ENCODE data around the gene WNK3. TPM values are rescaled to one million over a fixed set of nuclear protein-coding genes. Genes with fewer than 3 reads are reported as not detected.

WNK3 gene
- total and polyA plus RNA-seq, 8 donors, result 1.3 to 5.8 (median 5.2) TPM

DNA sequence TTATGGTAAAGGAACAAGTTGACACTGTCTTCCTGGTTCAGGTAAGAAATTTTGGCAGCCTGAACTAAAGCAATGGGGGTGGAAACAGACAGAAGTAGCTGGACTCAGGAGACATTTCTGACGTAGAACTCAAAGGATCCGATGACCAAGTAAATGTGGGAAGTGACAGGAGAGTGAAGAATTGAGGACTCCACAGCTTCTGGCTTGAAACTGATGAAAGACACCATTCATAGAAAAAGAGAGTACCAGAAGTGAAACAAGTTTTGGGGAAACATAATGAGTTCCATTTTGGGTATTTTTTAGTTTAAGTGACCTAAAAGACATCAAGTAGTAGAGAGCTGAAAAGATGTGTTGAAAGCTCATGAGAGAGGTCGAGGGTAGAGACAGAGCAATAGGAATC lies 180.5 kb downstream of the WNK3 start:
- no peaks in the 10 kb centered on the region for H3K27me3 ChIP-seq
- peaks cover 13 to 21% of the 10 kb centered on the region in 2 donors for H3K4me1 ChIP-seq
- intact Hi-C loops (cut with DNase I), result no loop called here
- DNase-seq (no peak), ATAC-seq (no peak)
- H3K36me3 ChIP-seq, result no peaks in the 10 kb centered on the region
- no peak overlapping the region for H3K4me3 ChIP-seq
- H3K27ac ChIP-seq, result no peak overlapping the region
- H3K9me3 ChIP-seq, result peaks cover 0 to 4% of the 10 kb centered on the region in 2 donors
- TF ChIP-seq, protein P1, sequence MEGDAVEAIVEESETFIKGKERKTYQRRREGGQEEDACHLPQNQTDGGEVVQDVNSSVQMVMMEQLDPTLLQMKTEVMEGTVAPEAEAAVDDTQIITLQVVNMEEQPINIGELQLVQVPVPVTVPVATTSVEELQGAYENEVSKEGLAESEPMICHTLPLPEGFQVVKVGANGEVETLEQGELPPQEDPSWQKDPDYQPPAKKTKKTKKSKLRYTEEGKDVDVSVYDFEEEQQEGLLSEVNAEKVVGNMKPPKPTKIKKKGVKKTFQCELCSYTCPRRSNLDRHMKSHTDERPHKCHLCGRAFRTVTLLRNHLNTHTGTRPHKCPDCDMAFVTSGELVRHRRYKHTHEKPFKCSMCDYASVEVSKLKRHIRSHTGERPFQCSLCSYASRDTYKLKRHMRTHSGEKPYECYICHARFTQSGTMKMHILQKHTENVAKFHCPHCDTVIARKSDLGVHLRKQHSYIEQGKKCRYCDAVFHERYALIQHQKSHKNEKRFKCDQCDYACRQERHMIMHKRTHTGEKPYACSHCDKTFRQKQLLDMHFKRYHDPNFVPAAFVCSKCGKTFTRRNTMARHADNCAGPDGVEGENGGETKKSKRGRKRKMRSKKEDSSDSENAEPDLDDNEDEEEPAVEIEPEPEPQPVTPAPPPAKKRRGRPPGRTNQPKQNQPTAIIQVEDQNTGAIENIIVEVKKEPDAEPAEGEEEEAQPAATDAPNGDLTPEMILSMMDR (IDR thresholded peaks at IDR 0.05), result no peak

DNA sequence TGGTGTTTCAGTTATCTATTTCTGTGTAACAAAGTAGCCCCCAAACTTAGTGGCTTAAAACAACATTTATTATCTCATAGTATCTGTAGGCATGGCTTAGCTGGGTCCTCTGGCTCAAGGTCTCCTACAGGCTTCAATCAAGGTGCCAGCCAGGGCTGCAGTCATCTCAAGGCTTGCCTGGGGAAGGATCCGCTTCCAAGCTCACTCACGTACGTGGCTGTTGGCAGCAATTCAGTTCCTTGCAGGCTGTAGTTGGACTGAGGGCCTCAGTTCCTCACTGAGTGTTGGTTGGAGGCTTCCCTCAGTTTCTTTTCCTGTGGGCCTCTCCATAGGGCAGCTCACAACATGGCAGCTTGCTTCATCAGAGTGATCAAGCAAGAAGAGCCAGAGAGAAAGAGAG lies 184.1 kb downstream of the WNK3 start:
- Histone ChIP-seq H3K4me3 (no peak overlapping the region), H3K9me3 (peaks cover 0 to 4% of the 10 kb centered on the region in 2 donors), H3K27ac (no peak overlapping the region), H3K4me1 (peaks cover 8 to 11% of the 10 kb centered on the region in 2 donors), H3K36me3 (no peaks in the 10 kb centered on the region), H3K27me3 (no peaks in the 10 kb centered on the region)
- no peak for DNase-seq
- TF ChIP-seq, protein P1 (IDR thresholded peaks at IDR 0.05), result no peak
- ATAC-seq, result no peak
- intact Hi-C loops (cut with DNase I), result no loop called here

DNA sequence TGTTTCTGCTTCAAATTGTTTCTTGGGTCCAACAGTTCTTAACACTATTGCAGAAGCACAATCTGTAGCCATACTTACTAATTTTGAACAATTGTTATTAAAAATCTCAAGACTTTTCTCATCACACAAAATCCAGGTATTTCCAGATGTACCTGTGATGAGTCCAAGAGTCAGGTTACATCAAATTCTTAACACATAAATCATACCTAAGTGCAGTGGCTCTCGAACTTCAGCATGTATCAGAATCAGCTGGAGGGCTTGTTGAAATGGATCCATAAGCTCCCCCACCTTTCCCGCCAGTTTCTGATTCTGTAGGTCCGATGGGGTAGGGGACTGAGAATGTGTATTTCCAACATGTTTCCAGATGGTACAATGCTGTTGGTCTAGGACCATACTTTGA lies 185.4 kb downstream of the WNK3 start:
- intact Hi-C loops (cut with DNase I), result no loop called here
- peaks cover 0 to 4% of the 10 kb centered on the region in 2 donors for H3K9me3 ChIP-seq
- DNase-seq (no peak), ATAC-seq (no peak)
- no peaks in the 10 kb centered on the region for H3K36me3 ChIP-seq
- H3K27me3 ChIP-seq, result no peaks in the 10 kb centered on the region
- TF ChIP-seq, protein P1 (IDR thresholded peaks at IDR 0.05), result no peak
- no peak overlapping the region for H3K4me3 ChIP-seq
- no peak overlapping the region for H3K27ac ChIP-seq
- no peaks in the 10 kb centered on the region for H3K4me1 ChIP-seq

DNA sequence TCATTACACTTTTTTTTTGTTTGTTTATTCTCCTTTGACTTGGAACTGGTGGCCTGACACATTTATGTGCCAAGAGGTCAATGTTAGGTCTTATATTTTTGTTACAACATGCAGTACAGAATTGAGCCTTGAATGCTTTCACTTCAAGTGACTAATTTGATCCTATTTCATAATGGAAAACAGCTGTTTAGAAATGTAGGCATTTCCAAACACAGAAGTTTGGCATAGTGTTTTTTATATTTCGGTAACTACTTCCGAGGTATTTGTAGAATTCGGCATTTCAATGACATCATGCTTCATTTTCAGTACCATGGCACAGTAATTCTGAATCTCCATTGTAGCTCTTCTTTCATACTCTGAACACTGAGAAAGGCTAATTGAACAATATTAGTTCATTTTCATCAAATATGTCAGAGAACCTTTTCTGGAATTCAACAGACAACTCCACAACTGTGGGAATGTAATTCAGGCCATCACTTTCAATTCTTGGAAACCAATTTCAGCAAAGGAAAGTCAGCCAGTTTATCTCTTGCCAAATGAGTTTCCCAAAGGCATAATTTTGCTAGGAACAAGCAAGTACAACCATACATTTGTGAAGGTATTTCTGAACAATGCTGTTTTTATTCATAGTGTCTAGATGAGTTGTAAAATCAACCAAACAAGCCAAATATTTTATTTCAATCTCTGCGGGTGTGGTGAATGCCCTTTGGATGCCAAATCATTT lies 186.2 kb downstream of the WNK3 start:
- DNase-seq, result no peak
- no peaks in the 10 kb centered on the region for H3K4me1 ChIP-seq
- H3K36me3 ChIP-seq, result no peaks in the 10 kb centered on the region
- intact Hi-C loops (cut with DNase I), result no loop called here
- peaks cover 0 to 4% of the 10 kb centered on the region in 2 donors for H3K9me3 ChIP-seq
- TF ChIP-seq, protein P1 (IDR thresholded peaks at IDR 0.05), result no peak
- H3K27ac ChIP-seq, result no peak overlapping the region
- H3K27me3 ChIP-seq, result no peaks in the 10 kb centered on the region
- no peak overlapping the region for H3K4me3 ChIP-seq
- ATAC-seq, result no peak

DNA sequence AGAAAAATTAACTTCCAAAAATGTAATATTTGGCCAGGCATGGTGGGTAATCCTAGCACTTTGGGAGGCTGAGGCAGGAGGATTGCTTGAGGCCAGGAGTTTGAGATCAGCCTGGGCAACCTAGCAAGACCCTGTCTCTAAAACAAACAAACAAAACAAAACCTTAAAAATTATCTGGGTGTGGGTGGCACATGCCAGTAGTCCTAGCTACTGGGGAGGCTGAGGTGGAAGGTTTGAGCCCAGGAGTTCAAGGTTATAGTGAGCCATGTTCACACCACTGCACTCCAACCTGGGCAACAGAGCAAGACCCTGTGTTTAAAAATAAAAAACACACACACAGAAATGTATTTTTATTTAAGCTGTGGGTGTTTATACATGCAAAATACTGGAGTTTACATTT lies 186.8 kb downstream of the WNK3 start:
- TF ChIP-seq, protein P1 (IDR thresholded peaks at IDR 0.05), result no peak
- Histone ChIP-seq H3K4me3 (no peak overlapping the region), H3K9me3 (peaks cover 0 to 4% of the 10 kb centered on the region in 2 donors), H3K36me3 (no peaks in the 10 kb centered on the region), H3K4me1 (no peaks in the 10 kb centered on the region), H3K27me3 (no peaks in the 10 kb centered on the region), H3K27ac (no peak overlapping the region)
- ATAC-seq, result no peak
- intact Hi-C loops (cut with DNase I), result no loop called here
- DNase-seq, result no peak

All from left lung (tissue), 10 donors.